Panc1 (cell line): Measurements from ENCODE around the gene SOX8. TPM values are rescaled to one million over a fixed set of nuclear protein-coding genes. Genes with fewer than 3 reads are reported as not detected.
A peak's percentile ranks its signal among the peaks of the same experiment; 100 is the strongest.

Experiments used
- ATAC-seq: fragments of 200-7000 bp; cut with Tn5 transposase; 2 replicates; pipeline ENCODE4 v1.9.1; 2020; ENCODE audit warnings: mild to moderate bottlenecking, moderate library complexity
- BruUV-seq: library from RNA; stranded (reverse); fragments of 400-500 nt; replicated peaks from 2 replicates; lab custom pipeline; 2021; lab: Mats Ljungman, UMichigan
- CTCF ChIA-PET: fragments of 300-600 bp; sonication (Branson Sonifier 250); formaldehyde crosslinking; loops from one replicate; lab custom pipeline; 2022; ENCODE audit warnings: antibody characterized with exemption; lab: Charles Lee
- POLR2A ChIA-PET: fragments of 300-600 bp; sonication (Branson Sonifier 250); formaldehyde crosslinking; loops from one replicate; lab custom pipeline; 2022; ENCODE audit warnings: antibody characterized with exemption; lab: Charles Lee
- DNase-seq: peaks from one replicate; pipeline ENCODE4 v3.0.0-alpha.2; 2010; ENCODE audit warnings: low read depth, low spot score
- H3K27ac ChIP-seq: 2 replicates; pipeline ENCODE4 v1.5.1; 2011; ENCODE audit warnings: mild to moderate bottlenecking, low read length, inconsistent platforms
- H3K27me3 ChIP-seq: fragments of 200-500 bp; sonication (Bioruptor generic); 2 replicates; pipeline ENCODE4 v1.6.0; 2014; ENCODE audit warnings: low read length, inconsistent platforms; ENCODE audit not compliant: control insufficient read depth, insufficient read depth
- H3K36me3 ChIP-seq: fragments of 200-500 bp; sonication (Bioruptor generic); 2 replicates; pipeline ENCODE4 v1.5.1; 2014; ENCODE audit warnings: inconsistent platforms, mild to moderate bottlenecking, low read length, moderate library complexity; ENCODE audit not compliant: control insufficient read depth, insufficient read depth
- H3K4me1 ChIP-seq: 2 replicates; pipeline ENCODE4 v1.5.1; 2011; ENCODE audit warnings: inconsistent platforms, mild to moderate bottlenecking, low read length, moderate library complexity; ENCODE audit not compliant: control insufficient read depth, insufficient read depth
- H3K4me3 ChIP-seq, 2 experiments: 2 replicates each; pipeline ENCODE4 v1.5.1; 2011 to 2012; ENCODE audit warnings: low read depth in 2 of 2, low read length in 2 of 2, mild to moderate bottlenecking in 2 of 2, inconsistent platforms in 1 of 2, moderate library complexity in 1 of 2
- H3K9me3 ChIP-seq: fragments of 200-500 bp; sonication (Bioruptor generic); 2 replicates; pipeline ENCODE4 v1.5.1; 2014; ENCODE audit warnings: low read depth, mild to moderate bottlenecking, inconsistent platforms, low read length, moderate library complexity; ENCODE audit not compliant: control insufficient read depth, insufficient read depth
- POLR2AphosphoS5 ChIP-seq: IDR thresholded peaks from 2 replicates; pipeline ENCODE4 v1.6.1; 2012; ENCODE audit warnings: mild to moderate bottlenecking, low read depth, low read length, moderate library complexity
- SIN3A ChIP-seq: IDR thresholded peaks from 2 replicates; pipeline ENCODE4 v1.6.1; 2012; ENCODE audit warnings: low read depth, mild to moderate bottlenecking, low read length, moderate library complexity, borderline replicate concordance; ENCODE audit not compliant: insufficient read depth
- TCF7L2 ChIP-seq: IDR thresholded peaks from 2 replicates; pipeline ENCODE4 v1.6.1; 2011; ENCODE audit warnings: mild to moderate bottlenecking, low read depth, low read length, inconsistent platforms
- in situ Hi-C: cut with HindIII; loops from 2 replicates; pipeline ENCODE4 v1.10.0; 2016; ENCODE audit warnings: low sequenced_read_pairs, low pct_unique_long_range_greater_than_20kb
- intact Hi-C: fragments of 100-400 bp; cut with micrococcal nuclease; formaldehyde crosslinking; loops from one replicate; pipeline ENCODE4 v1.10.0; 2022; ENCODE audit not compliant: unreplicated experiment
- total RNA-seq: library from RNA; stranded (reverse); gene quantifications from one replicate; pipeline ENCODE4 v1.2.1, GENCODE V29; 2021; ENCODE audit not compliant: unreplicated experiment
- TF ChIP-seq, protein P1 (sequence below): fragments of 450-650 bp; IDR thresholded peaks from 2 replicates; pipeline ENCODE4 v1.5.1; 2017; ENCODE audit warnings: mild to moderate bottlenecking
- TF ChIP-seq, protein P2 (sequence below), 2 experiments: IDR thresholded peaks; 2 replicates each; pipeline ENCODE4 v1.6.1; 2011 to 2012; ENCODE audit warnings: low read depth in 2 of 2, control low read depth in 1 of 2, low read length in 1 of 2, mild to moderate bottlenecking in 1 of 2, moderate library complexity in 1 of 2; ENCODE audit not compliant: insufficient read depth in 1 of 2

Gene SOX8
- total RNA-seq, 1 experiment from 2014 or later, result 1.8 TPM

DNA sequence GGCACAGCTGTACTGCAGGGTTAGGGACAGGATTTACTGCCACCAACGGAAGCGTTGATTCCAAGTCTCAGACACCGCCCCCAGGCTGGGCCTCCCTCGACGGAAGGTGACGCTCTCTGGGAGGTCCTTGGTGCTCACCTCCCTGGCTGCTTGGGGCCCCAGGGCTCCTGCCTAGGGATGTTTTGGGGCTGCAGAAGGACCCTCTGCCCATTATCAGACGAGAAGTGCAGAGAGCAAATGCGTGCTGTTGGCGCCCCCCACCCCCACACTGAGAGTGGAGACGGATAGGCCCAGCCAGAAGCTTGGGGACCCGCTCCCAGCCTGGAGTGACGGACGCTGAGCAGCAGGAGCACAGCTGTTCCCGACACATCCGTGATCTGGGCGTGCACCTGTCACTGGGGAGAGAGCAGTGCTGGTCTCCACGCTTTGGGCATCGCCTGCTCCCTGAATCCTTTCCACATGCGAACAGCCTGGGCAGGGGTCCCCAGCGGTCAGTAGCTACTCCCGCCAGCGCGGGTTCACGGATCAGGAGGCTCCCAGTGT lies 5.1 kb upstream of the SOX8 start:
- intact Hi-C loops, result no loop called here
- POLR2A ChIA-PET, result no interaction called here
- DNase-seq (no peak), ATAC-seq (no peak)
- Histone ChIP-seq H3K27me3 (no peaks in the 10 kb centered on the region), H3K36me3 (no peaks in the 10 kb centered on the region), H3K27ac (no peak overlapping the region), H3K4me1 (peaks cover 11% of the 10 kb centered on the region), H3K9me3 (no peaks in the 10 kb centered on the region), H3K4me3 (no peak overlapping the region)
- CTCF ChIA-PET, result no interaction called here
- TF ChIP-seq, protein P1, sequence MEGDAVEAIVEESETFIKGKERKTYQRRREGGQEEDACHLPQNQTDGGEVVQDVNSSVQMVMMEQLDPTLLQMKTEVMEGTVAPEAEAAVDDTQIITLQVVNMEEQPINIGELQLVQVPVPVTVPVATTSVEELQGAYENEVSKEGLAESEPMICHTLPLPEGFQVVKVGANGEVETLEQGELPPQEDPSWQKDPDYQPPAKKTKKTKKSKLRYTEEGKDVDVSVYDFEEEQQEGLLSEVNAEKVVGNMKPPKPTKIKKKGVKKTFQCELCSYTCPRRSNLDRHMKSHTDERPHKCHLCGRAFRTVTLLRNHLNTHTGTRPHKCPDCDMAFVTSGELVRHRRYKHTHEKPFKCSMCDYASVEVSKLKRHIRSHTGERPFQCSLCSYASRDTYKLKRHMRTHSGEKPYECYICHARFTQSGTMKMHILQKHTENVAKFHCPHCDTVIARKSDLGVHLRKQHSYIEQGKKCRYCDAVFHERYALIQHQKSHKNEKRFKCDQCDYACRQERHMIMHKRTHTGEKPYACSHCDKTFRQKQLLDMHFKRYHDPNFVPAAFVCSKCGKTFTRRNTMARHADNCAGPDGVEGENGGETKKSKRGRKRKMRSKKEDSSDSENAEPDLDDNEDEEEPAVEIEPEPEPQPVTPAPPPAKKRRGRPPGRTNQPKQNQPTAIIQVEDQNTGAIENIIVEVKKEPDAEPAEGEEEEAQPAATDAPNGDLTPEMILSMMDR, result no peak
- no peak for TF ChIP-seq TCF7L2
- no peak for TF ChIP-seq POLR2AphosphoS5
- TF ChIP-seq, protein P2, sequence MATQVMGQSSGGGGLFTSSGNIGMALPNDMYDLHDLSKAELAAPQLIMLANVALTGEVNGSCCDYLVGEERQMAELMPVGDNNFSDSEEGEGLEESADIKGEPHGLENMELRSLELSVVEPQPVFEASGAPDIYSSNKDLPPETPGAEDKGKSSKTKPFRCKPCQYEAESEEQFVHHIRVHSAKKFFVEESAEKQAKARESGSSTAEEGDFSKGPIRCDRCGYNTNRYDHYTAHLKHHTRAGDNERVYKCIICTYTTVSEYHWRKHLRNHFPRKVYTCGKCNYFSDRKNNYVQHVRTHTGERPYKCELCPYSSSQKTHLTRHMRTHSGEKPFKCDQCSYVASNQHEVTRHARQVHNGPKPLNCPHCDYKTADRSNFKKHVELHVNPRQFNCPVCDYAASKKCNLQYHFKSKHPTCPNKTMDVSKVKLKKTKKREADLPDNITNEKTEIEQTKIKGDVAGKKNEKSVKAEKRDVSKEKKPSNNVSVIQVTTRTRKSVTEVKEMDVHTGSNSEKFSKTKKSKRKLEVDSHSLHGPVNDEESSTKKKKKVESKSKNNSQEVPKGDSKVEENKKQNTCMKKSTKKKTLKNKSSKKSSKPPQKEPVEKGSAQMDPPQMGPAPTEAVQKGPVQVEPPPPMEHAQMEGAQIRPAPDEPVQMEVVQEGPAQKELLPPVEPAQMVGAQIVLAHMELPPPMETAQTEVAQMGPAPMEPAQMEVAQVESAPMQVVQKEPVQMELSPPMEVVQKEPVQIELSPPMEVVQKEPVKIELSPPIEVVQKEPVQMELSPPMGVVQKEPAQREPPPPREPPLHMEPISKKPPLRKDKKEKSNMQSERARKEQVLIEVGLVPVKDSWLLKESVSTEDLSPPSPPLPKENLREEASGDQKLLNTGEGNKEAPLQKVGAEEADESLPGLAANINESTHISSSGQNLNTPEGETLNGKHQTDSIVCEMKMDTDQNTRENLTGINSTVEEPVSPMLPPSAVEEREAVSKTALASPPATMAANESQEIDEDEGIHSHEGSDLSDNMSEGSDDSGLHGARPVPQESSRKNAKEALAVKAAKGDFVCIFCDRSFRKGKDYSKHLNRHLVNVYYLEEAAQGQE (IDR thresholded peaks at IDR 0.05; ENCODE audit: insufficient read depth in 1 of 2, low read depth in 2 of 2, low read length in 1 of 2), result no peak
- TF ChIP-seq SIN3A, result no peak
- BruUV-seq, result no TSS peak
- in situ Hi-C loops, result loop anchor here (5.0 kb wide), 1 partner anchor 39 kb away; no protein-coding TSS in a partner anchor

DNA sequence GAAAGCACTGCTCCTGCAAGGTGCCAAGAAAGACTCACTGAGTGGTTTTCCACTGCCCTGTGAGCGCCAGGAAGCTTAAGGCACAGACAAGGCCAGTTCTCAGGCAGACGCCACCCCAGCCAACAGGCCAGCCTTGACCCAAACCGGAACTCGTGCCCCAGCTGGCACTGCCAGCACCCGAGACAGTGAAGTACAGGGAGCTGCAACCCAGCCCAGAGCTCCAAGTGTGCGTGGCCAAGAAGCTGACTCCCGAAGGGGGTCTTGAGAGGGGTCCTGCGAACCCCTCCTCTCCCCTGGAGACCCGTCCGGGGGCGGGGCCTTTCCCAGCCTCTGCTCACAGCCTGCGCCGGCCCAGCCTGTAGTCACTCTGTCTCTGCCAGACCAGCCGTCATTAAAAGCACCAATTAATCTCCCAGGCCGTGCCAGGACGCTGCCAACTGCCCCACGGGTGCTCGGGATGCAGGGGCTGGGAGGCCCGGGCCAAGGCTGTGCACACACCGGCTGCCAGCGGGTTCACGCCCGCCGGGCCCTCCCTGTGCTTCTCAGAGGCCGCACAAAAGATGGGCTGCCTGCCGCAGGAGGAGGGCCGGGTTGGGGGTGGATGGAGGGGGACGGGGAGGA lies 4.4 kb upstream of the SOX8 start:
- in situ Hi-C loops (loop anchor here (5.0 kb wide), 1 partner anchor 40 kb away; no protein-coding TSS in a partner anchor), intact Hi-C loops (no loop called here)
- no peaks in the 10 kb centered on the region for H3K36me3 ChIP-seq
- DNase-seq, result no peak
- POLR2A ChIA-PET, result no interaction called here
- H3K27ac ChIP-seq, result no peak overlapping the region
- BruUV-seq, result no TSS peak
- H3K4me3 ChIP-seq, result no peak overlapping the region
- H3K27me3 ChIP-seq, result no peaks in the 10 kb centered on the region
- 0 out of 2 replicates have a peak, but pooled peaks have one; percentile 16 for ATAC-seq
- H3K4me1 ChIP-seq, result peaks cover 10% of the 10 kb centered on the region
- no peaks in the 10 kb centered on the region for H3K9me3 ChIP-seq
- no peak for TF ChIP-seq SIN3A
- TF ChIP-seq, protein P1, result no peak
- no peak for TF ChIP-seq TCF7L2
- TF ChIP-seq, protein P2 (IDR thresholded peaks at IDR 0.05; ENCODE audit: insufficient read depth in 1 of 2, low read depth in 2 of 2, low read length in 1 of 2), result no peak
- no peak for TF ChIP-seq POLR2AphosphoS5
- CTCF ChIA-PET, result no interaction called here
